Vagina (tissue), 2 donors: ENCODE measurements around the gene QRFP.

ENCODE experiments used
- POLR2AphosphoS5 ChIP-seq, 2 donors: sonication (generic); formaldehyde crosslinking; IDR thresholded peaks; one replicate each; pipeline ENCODE4 v1.9.0; 2017; ENCODE audit warnings: antibody characterized with exemption in 2 of 2, mild to moderate bottlenecking in 2 of 2, low read depth in 1 of 2; ENCODE audit not compliant: insufficient read depth in 1 of 2
- TF ChIP-seq, protein P1 (sequence below), 3 experiments: fragments of 450-650 bp in 2 of 3; fragments of 200-600 bp in 1 of 3; sonication (generic) in 1 of 3; IDR thresholded peaks; one replicate each; pipeline ENCODE4 v1.5.1; 2017 to 2019; ENCODE audit warnings: antibody characterized with exemption in 3 of 3, mild to moderate bottlenecking in 2 of 3, moderate library complexity in 2 of 3

DNA sequence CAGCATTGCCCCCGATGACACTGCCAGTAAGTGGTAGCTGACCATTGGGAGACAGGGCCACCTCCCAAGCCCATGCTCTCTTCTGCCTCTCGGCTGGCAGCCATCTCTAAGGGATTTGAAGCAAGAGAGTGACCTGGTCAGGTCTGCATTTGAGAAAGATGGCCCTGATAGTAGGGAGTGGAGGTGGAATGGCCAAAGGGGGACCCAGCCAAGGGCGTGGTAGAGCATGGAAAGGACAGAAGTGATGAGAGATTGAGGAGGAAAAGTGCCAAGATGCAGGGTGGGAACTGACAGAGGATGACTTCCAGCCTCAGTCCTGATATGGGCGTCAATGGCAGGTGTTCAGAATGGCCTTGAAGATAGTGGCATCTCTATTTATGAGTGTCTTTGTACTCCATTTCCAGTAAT is 52.6 kb downstream of the QRFP start:
- TF ChIP-seq, protein P1, sequence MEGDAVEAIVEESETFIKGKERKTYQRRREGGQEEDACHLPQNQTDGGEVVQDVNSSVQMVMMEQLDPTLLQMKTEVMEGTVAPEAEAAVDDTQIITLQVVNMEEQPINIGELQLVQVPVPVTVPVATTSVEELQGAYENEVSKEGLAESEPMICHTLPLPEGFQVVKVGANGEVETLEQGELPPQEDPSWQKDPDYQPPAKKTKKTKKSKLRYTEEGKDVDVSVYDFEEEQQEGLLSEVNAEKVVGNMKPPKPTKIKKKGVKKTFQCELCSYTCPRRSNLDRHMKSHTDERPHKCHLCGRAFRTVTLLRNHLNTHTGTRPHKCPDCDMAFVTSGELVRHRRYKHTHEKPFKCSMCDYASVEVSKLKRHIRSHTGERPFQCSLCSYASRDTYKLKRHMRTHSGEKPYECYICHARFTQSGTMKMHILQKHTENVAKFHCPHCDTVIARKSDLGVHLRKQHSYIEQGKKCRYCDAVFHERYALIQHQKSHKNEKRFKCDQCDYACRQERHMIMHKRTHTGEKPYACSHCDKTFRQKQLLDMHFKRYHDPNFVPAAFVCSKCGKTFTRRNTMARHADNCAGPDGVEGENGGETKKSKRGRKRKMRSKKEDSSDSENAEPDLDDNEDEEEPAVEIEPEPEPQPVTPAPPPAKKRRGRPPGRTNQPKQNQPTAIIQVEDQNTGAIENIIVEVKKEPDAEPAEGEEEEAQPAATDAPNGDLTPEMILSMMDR (IDR thresholded peaks at IDR 0.05), result no peak
- no peak for TF ChIP-seq POLR2AphosphoS5 (IDR thresholded peaks at IDR 0.05; ENCODE audit: insufficient read depth in 1 of 2, low read depth in 1 of 2)
